ENCODE results near the gene SNX9.

Gene SNX9

GRCh38 chr6:157982102-157982562 is 159.1 kb downstream of the SNX9 start:
- H3K27ac ChIP-seq (ENCODE audit: low read depth, low read length) = peak overlapping the region; percentile 93
- H3K4me1 ChIP-seq (ENCODE audit: control insufficient read depth, insufficient read depth, low read length) = peaks cover 46% of the 10 kb centered on the region
- H3K27me3 ChIP-seq (ENCODE audit: control insufficient read depth, insufficient read depth, low read length) = peaks cover 23% of the 10 kb centered on the region
- H3K4me3 ChIP-seq (ENCODE audit: low read depth, low read length) = peak overlapping the region; percentile 84
- no peaks in the 10 kb centered on the region for H3K36me3 ChIP-seq (ENCODE audit: control insufficient read depth, insufficient read depth, low read length)
- H3K9ac ChIP-seq (ENCODE audit: low read length) = peak overlapping the region; percentile 95
- H3K9me3 ChIP-seq (ENCODE audit: control insufficient read depth, insufficient read depth, low read depth, low read length) = no peaks in the 10 kb centered on the region

GRCh38 chr6:157982563-157983405 is 159.7 kb downstream of the SNX9 start:
- Histone ChIP-seq H3K36me3 (ENCODE audit: control insufficient read depth, insufficient read depth, low read length) (no peaks in the 10 kb centered on the region), H3K9me3 (ENCODE audit: control insufficient read depth, insufficient read depth, low read depth, low read length) (no peaks in the 10 kb centered on the region), H3K4me1 (ENCODE audit: control insufficient read depth, insufficient read depth, low read length) (peaks cover 48% of the 10 kb centered on the region), H3K27me3 (ENCODE audit: control insufficient read depth, insufficient read depth, low read length) (peaks cover 17% of the 10 kb centered on the region), H3K9ac (ENCODE audit: low read length) (peak overlapping the region; percentile 95), H3K27ac (ENCODE audit: low read depth, low read length) (peak overlapping the region; percentile 93; the same call in 1 of the 2 replicates), H3K4me3 (ENCODE audit: low read depth, low read length) (peak overlapping the region; percentile 84)

GRCh38 chr6:157983406-157984119 is 160.5 kb downstream of the SNX9 start:
- Histone ChIP-seq H3K27ac (ENCODE audit: low read depth, low read length) (no peak overlapping the region), H3K4me1 (ENCODE audit: control insufficient read depth, insufficient read depth, low read length) (peaks cover 50% of the 10 kb centered on the region), H3K9me3 (ENCODE audit: control insufficient read depth, insufficient read depth, low read depth, low read length) (no peaks in the 10 kb centered on the region), H3K4me3 (ENCODE audit: low read depth, low read length) (no peak overlapping the region; the same call in 1 of the 2 replicates), H3K9ac (ENCODE audit: low read length) (no peak overlapping the region), H3K27me3 (ENCODE audit: control insufficient read depth, insufficient read depth, low read length) (peaks cover 16% of the 10 kb centered on the region), H3K36me3 (ENCODE audit: control insufficient read depth, insufficient read depth, low read length) (no peaks in the 10 kb centered on the region)

GRCh38 chr6:157984128-157984527 is 161.1 kb downstream of the SNX9 start:
- Histone ChIP-seq H3K36me3 (ENCODE audit: control insufficient read depth, insufficient read depth, low read length) (no peaks in the 10 kb centered on the region), H3K4me1 (ENCODE audit: control insufficient read depth, insufficient read depth, low read length) (peaks cover 50% of the 10 kb centered on the region)

GRCh38 chr6:157984686-157985225 is 161.7 kb downstream of the SNX9 start:
- Histone ChIP-seq H3K27me3 (ENCODE audit: control insufficient read depth, insufficient read depth, low read length) (peaks cover 14% of the 10 kb centered on the region), H3K4me1 (ENCODE audit: control insufficient read depth, insufficient read depth, low read length) (peaks cover 55% of the 10 kb centered on the region), H3K36me3 (ENCODE audit: control insufficient read depth, insufficient read depth, low read length) (no peaks in the 10 kb centered on the region), H3K9ac (ENCODE audit: low read length) (peak overlapping the region; percentile 23), H3K27ac (ENCODE audit: low read depth, low read length) (no peak overlapping the region), H3K9me3 (ENCODE audit: control insufficient read depth, insufficient read depth, low read depth, low read length) (no peaks in the 10 kb centered on the region), H3K4me3 (ENCODE audit: low read depth, low read length) (no peak overlapping the region)

More at GRCh38 chr6:157984128-157984527, 161.1 kb downstream of the SNX9 start:
- Histone ChIP-seq H3K27ac (ENCODE audit: low read depth, low read length) (no peak overlapping the region), H3K9me3 (ENCODE audit: control insufficient read depth, insufficient read depth, low read depth, low read length) (no peaks in the 10 kb centered on the region), H3K27me3 (ENCODE audit: control insufficient read depth, insufficient read depth, low read length) (peaks cover 16% of the 10 kb centered on the region), H3K4me3 (ENCODE audit: low read depth, low read length) (no peak overlapping the region), H3K9ac (ENCODE audit: low read length) (no peak overlapping the region)

- Histone ChIP-seq H3K9me3 (ENCODE audit: control insufficient read depth, insufficient read depth, low read depth, low read length) (no peaks in the 10 kb centered on the region), H3K27me3 (ENCODE audit: control insufficient read depth, insufficient read depth, low read length) (peaks cover 7% of the 10 kb centered on the region), H3K27ac (ENCODE audit: low read depth, low read length) (peak overlapping the region; percentile 67), H3K4me1 (ENCODE audit: control insufficient read depth, insufficient read depth, low read length) (peaks cover 61% of the 10 kb centered on the region), H3K36me3 (ENCODE audit: control insufficient read depth, insufficient read depth, low read length) (no peaks in the 10 kb centered on the region), H3K4me3 (ENCODE audit: low read depth, low read length) (peak overlapping the region; percentile 29; the same call in 1 of the 2 replicates), H3K9ac (ENCODE audit: low read length) (peak overlapping the region; percentile 35)
Observed at GRCh38 chr6:157985378-157986155, 162.5 kb downstream of the SNX9 start.

- Histone ChIP-seq H3K4me1 (ENCODE audit: control insufficient read depth, insufficient read depth, low read length) (peaks cover 53% of the 10 kb centered on the region), H3K9ac (ENCODE audit: low read length) (no peak overlapping the region), H3K9me3 (ENCODE audit: control insufficient read depth, insufficient read depth, low read depth, low read length) (no peaks in the 10 kb centered on the region), H3K27ac (ENCODE audit: low read depth, low read length) (no peak overlapping the region), H3K27me3 (ENCODE audit: control insufficient read depth, insufficient read depth, low read length) (no peaks in the 10 kb centered on the region), H3K36me3 (ENCODE audit: control insufficient read depth, insufficient read depth, low read length) (no peaks in the 10 kb centered on the region), H3K4me3 (ENCODE audit: low read depth, low read length) (no peak overlapping the region)
Observed at GRCh38 chr6:157987788-157988699, 165.0 kb downstream of the SNX9 start.

- Histone ChIP-seq H3K27me3 (ENCODE audit: control insufficient read depth, insufficient read depth, low read length) (no peaks in the 10 kb centered on the region), H3K9me3 (ENCODE audit: control insufficient read depth, insufficient read depth, low read depth, low read length) (no peaks in the 10 kb centered on the region), H3K4me1 (ENCODE audit: control insufficient read depth, insufficient read depth, low read length) (peaks cover 53% of the 10 kb centered on the region), H3K9ac (ENCODE audit: low read length) (no peak overlapping the region), H3K36me3 (ENCODE audit: control insufficient read depth, insufficient read depth, low read length) (no peaks in the 10 kb centered on the region), H3K4me3 (ENCODE audit: low read depth, low read length) (no peak overlapping the region), H3K27ac (ENCODE audit: low read depth, low read length) (no peak overlapping the region)
Observed at GRCh38 chr6:157988700-157989063, 165.6 kb downstream of the SNX9 start.

- no peak overlapping the region for H3K9ac ChIP-seq (ENCODE audit: low read length)
- no peak overlapping the region for H3K27ac ChIP-seq (ENCODE audit: low read depth, low read length)
- H3K36me3 ChIP-seq (ENCODE audit: control insufficient read depth, insufficient read depth, low read length) = no peaks in the 10 kb centered on the region
- peaks cover 48% of the 10 kb centered on the region for H3K4me1 ChIP-seq (ENCODE audit: control insufficient read depth, insufficient read depth, low read length)
- no peak overlapping the region for H3K4me3 ChIP-seq (ENCODE audit: low read depth, low read length)
- H3K9me3 ChIP-seq (ENCODE audit: control insufficient read depth, insufficient read depth, low read depth, low read length) = no peaks in the 10 kb centered on the region
- H3K27me3 ChIP-seq (ENCODE audit: control insufficient read depth, insufficient read depth, low read length) = no peaks in the 10 kb centered on the region
Observed at GRCh38 chr6:157989541-157990289, 166.7 kb downstream of the SNX9 start.
